Measurements from ENCODE around the gene BMPER. TPM values are rescaled to one million over a fixed set of nuclear protein-coding genes. Genes with fewer than 3 reads are reported as not detected.

The BMPER gene
- total RNA-seq, 1 donor = 11.2 TPM

GRCh38 chr7:33918438-33919143 lies 13.3 kb downstream of the BMPER start:
- Histone ChIP-seq H3K27me3 (ENCODE audit: insufficient read depth, low read length) (no peaks in the 10 kb centered on the region), H3K4me3 (ENCODE audit: insufficient read depth, low read length) (no peak overlapping the region), H3K4me1 (ENCODE audit: insufficient read depth, low read length) (peaks cover 32% of the 10 kb centered on the region), H3K4me2 (ENCODE audit: insufficient read depth, low read length) (no peak overlapping the region), H3K79me2 (ENCODE audit: insufficient read depth, low read length) (peaks cover 17% of the 10 kb centered on the region), H2AFZ (ENCODE audit: low read length) (no peak overlapping the region), H3K36me3 (ENCODE audit: insufficient read depth, low read length) (peaks cover 22% of the 10 kb centered on the region), H3K27ac (ENCODE audit: low read depth, low read length) (no peak overlapping the region), H3K9me3 (ENCODE audit: low read depth, low read length) (no peaks in the 10 kb centered on the region), H4K20me1 (ENCODE audit: insufficient read depth, low read length) (no peaks in the 10 kb centered on the region)
- TF ChIP-seq CTCF (IDR thresholded peaks at IDR 0.05; ENCODE audit: extremely low read depth, low read depth, low read length) = no peak
- DNase-seq (ENCODE audit: insufficient read length, low spot score, missing footprints) = no peak

- peaks cover 32% of the 10 kb centered on the region for H3K4me1 ChIP-seq (ENCODE audit: insufficient read depth, low read length)
- H3K27me3 ChIP-seq (ENCODE audit: insufficient read depth, low read length) = no peaks in the 10 kb centered on the region
- no peak overlapping the region for H3K4me2 ChIP-seq (ENCODE audit: insufficient read depth, low read length)
- H3K9me3 ChIP-seq (ENCODE audit: low read depth, low read length) = no peaks in the 10 kb centered on the region
- no peak overlapping the region for H2AFZ ChIP-seq (ENCODE audit: low read length)
- no peak for TF ChIP-seq CTCF (IDR thresholded peaks at IDR 0.05; ENCODE audit: extremely low read depth, low read depth, low read length)
- H3K79me2 ChIP-seq (ENCODE audit: insufficient read depth, low read length) = peaks cover 17% of the 10 kb centered on the region
- H3K36me3 ChIP-seq (ENCODE audit: insufficient read depth, low read length) = peaks cover 28% of the 10 kb centered on the region
- H3K4me3 ChIP-seq (ENCODE audit: insufficient read depth, low read length) = no peak overlapping the region
- H3K27ac ChIP-seq (ENCODE audit: low read depth, low read length) = no peak overlapping the region
- H4K20me1 ChIP-seq (ENCODE audit: insufficient read depth, low read length) = no peaks in the 10 kb centered on the region
- no peak for DNase-seq (ENCODE audit: insufficient read length, low spot score, missing footprints)
Observed at GRCh38 chr7:33919449-33919848, 14.1 kb downstream of the BMPER start.

- no peak for TF ChIP-seq CTCF (IDR thresholded peaks at IDR 0.05; ENCODE audit: extremely low read depth, low read depth, low read length)
- peak; percentile 95 for DNase-seq (ENCODE audit: insufficient read length, low spot score, missing footprints)
- Histone ChIP-seq H3K27ac (ENCODE audit: low read depth, low read length) (peak overlapping the region; percentile 77), H3K27me3 (ENCODE audit: insufficient read depth, low read length) (no peaks in the 10 kb centered on the region), H2AFZ (ENCODE audit: low read length) (peak overlapping the region; percentile 39), H3K79me2 (ENCODE audit: insufficient read depth, low read length) (peaks cover 17% of the 10 kb centered on the region), H3K36me3 (ENCODE audit: insufficient read depth, low read length) (peaks cover 23% of the 10 kb centered on the region), H3K4me3 (ENCODE audit: insufficient read depth, low read length) (peak overlapping the region; percentile 50), H4K20me1 (ENCODE audit: insufficient read depth, low read length) (no peaks in the 10 kb centered on the region), H3K9me3 (ENCODE audit: low read depth, low read length) (no peaks in the 10 kb centered on the region), H3K4me1 (ENCODE audit: insufficient read depth, low read length) (peaks cover 28% of the 10 kb centered on the region), H3K4me2 (ENCODE audit: insufficient read depth, low read length) (peak overlapping the region; percentile 84)
Observed at GRCh38 chr7:33921216-33921938, 16.0 kb downstream of the BMPER start.

GRCh38 chr7:33922820-33923219 lies 17.5 kb downstream of the BMPER start:
- Histone ChIP-seq H3K27me3 (ENCODE audit: insufficient read depth, low read length) (no peaks in the 10 kb centered on the region), H3K27ac (ENCODE audit: low read depth, low read length) (no peak overlapping the region), H3K79me2 (ENCODE audit: insufficient read depth, low read length) (peaks cover 17% of the 10 kb centered on the region), H3K4me1 (ENCODE audit: insufficient read depth, low read length) (peaks cover 24% of the 10 kb centered on the region), H4K20me1 (ENCODE audit: insufficient read depth, low read length) (no peaks in the 10 kb centered on the region), H3K4me3 (ENCODE audit: insufficient read depth, low read length) (no peak overlapping the region), H3K4me2 (ENCODE audit: insufficient read depth, low read length) (no peak overlapping the region), H2AFZ (ENCODE audit: low read length) (no peak overlapping the region), H3K9me3 (ENCODE audit: low read depth, low read length) (no peaks in the 10 kb centered on the region), H3K36me3 (ENCODE audit: insufficient read depth, low read length) (peaks cover 22% of the 10 kb centered on the region)
- no peak for TF ChIP-seq CTCF (IDR thresholded peaks at IDR 0.05; ENCODE audit: extremely low read depth, low read depth, low read length)
- peak; percentile 58 for DNase-seq (ENCODE audit: insufficient read length, low spot score, missing footprints)

Measured in osteoblast (primary cell).